ENCODE data around the gene PDAP1. TPM values are rescaled to one million over a fixed set of nuclear protein-coding genes. Genes with fewer than 3 reads are reported as not detected.
A peak's percentile ranks its signal among the peaks of the same experiment; 100 is the strongest.
"Not testable (repeated sequence)": the region's sequence is repeated elsewhere in the genome, so short reads cannot be mapped to it uniquely, and the experiment has no call there.

Gene PDAP1
- total RNA-seq, 4 donors from 2014 or later = 65.4 to 107 (median 68.8) TPM

DNA sequence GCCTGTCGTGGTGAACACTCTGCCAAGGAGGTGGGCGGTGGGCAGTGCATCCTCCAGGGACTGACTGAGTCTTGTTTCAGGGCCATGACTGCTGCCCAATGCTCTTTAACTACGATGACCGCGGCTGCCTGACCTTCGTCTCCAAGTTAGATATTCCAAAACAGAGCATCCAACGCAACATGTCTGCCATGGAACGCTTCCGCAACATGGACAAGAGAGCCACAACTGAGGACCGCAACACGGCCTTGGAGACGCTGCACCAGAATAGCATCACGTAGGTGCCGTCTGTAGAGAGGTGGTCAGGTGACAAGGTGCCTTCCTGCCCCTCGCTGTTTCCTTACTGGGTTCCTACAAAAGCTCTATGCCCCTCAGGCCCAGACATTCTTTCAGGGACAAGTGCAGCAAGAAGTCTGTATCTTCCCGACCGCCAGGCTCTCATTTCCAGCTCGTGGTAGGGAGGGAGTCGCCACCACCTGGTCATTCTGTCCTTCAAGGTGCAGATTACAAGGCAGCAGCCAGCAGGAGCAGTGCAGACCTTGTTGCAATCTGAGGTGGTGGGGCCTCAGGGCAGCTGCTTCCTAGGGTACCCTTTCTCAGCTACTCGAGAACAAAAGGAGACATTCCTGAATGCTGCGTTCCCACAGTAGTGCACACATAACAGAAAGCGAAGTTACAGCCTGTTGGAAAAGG is 48.8 kb downstream of the PDAP1 start:
- peak overlapping the region in 3 of 4 donors; percentile 61 to 96 (median 90) for H3K27ac ChIP-seq
- H3K36me3 ChIP-seq = peaks cover 0 to 96% (median 0%) of the 10 kb centered on the region in 3 donors
- no peak for TF ChIP-seq EP300 (IDR thresholded peaks at IDR 0.05)
- no peak for TF ChIP-seq CTCF (IDR thresholded peaks at IDR 0.05)
- TF ChIP-seq POLR2A (IDR thresholded peaks at IDR 0.05) = no peak
- no peaks in the 10 kb centered on the region for H3K9me3 ChIP-seq
- H3K4me1 ChIP-seq = peaks cover 0 to 53% (median 6%) of the 10 kb centered on the region in 4 donors
- H3K27me3 ChIP-seq = no peaks in the 10 kb centered on the region
- 77% methylated on average over 22 of the region's 22 CpGs for WGBS, 2 donors
- DNase-seq (ENCODE audit: low spot score in 2 of 2) = no peak
- H3K4me3 ChIP-seq = no peak overlapping the region

GRCh38 chr7:99358521-99358920 is 49.9 kb downstream of the PDAP1 start:
- Histone ChIP-seq H3K36me3 (peaks cover 0 to 96% (median 5%) of the 10 kb centered on the region in 3 donors), H3K4me1 (peaks cover 0 to 53% (median 6%) of the 10 kb centered on the region in 4 donors), H3K27ac (peak overlapping the region; percentile 61 to 96 (median 77))
- not testable (repeated sequence) for DNase-seq (ENCODE audit: low spot score in 2 of 2); H3K9me3 ChIP-seq; H3K4me3 ChIP-seq; H3K27me3 ChIP-seq
- 59 to 60% methylated on average over 15 of the region's 15 CpGs for WGBS, 2 donors

DNA sequence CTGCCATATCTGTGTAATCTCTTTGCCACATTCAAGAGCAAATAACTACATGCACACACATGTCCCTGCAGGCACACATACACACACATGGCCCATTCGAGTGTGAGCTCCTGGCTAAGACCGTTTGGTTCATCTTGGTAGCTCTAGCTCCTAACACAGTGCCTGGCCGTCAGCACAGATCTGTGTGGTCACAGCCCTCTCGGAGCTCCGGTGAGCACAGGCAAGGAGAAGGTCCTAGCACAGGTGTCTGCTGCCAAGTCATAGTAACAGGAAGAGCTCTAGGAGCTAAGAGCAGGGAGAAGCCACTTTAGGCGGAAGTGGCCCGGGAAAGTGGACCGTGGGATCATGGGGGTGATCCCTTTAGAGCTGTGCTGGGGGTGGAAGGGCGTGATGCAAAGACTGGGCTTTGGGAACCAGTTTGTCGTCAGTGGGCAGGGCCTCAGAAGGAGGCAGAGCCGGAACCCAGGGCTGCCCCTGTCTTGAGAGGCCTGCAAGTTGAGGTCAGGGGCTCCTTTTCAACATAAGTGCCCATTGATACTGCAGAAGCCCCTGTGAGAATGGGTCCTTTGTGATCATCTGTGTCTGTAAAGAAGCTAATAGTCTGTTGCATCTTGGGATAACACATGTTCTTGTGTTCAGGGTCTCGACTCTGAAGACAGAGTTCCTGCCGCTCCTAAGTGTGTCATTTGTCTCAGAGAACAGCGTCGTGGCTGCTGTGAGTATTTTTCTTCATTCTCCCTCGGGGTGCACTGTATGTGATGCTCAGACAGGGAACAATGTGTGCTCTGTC is 50.5 kb downstream of the PDAP1 start:
- DNase-seq (ENCODE audit: low spot score in 2 of 2) = peak in 1 of 2 donors; percentile 18
- H3K36me3 ChIP-seq = peaks cover 0 to 96% (median 5%) of the 10 kb centered on the region in 3 donors
- H3K4me1 ChIP-seq = peaks cover 0 to 48% (median 6%) of the 10 kb centered on the region in 4 donors
- peak overlapping the region; percentile 68 to 96 (median 82) for H3K27ac ChIP-seq
- H3K4me3 ChIP-seq = no peak overlapping the region
- WGBS, 2 donors = 43 to 59% methylated on average over 16 of the region's 16 CpGs
- H3K9me3 ChIP-seq = no peaks in the 10 kb centered on the region
- H3K27me3 ChIP-seq = no peaks in the 10 kb centered on the region
- TF ChIP-seq EP300 (IDR thresholded peaks at IDR 0.05) = peak; percentile 27 to 88
- no peak for TF ChIP-seq CTCF (IDR thresholded peaks at IDR 0.05)
- TF ChIP-seq POLR2A (IDR thresholded peaks at IDR 0.05) = peak in 1 of 2 donors; percentile 26

DNA sequence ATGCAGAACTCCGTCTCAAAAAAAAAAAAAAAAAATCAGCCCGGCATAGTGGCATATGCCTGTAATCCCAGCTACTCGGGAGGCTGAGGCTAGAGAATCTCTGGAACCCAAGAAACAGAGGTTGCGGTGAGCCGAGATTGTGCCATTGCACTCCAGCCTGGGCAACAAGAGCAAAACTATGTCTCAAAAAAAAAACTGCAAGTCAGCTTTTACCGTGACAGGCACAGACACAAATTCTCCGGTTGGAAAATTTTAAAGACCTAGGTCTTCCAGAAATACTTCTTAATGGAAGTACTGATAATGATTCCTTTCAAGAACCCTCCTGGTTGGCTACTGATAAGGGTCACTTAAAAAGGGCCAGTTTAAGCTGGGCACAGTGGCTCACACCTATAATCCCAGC is 53.3 kb downstream of the PDAP1 start:
- WGBS, 2 donors = 72 to 75% methylated on average over 7 of the region's 7 CpGs
- H3K36me3 ChIP-seq = peaks cover 2 to 94% (median 12%) of the 10 kb centered on the region in 3 donors
- no peak for DNase-seq (ENCODE audit: low spot score in 2 of 2)

GRCh38 chr7:99352247-99352646 is 56.1 kb downstream of the PDAP1 start:
- peaks cover 4 to 94% (median 12%) of the 10 kb centered on the region in 3 donors for H3K36me3 ChIP-seq
- no peak for TF ChIP-seq POLR2A (IDR thresholded peaks at IDR 0.05)
- TF ChIP-seq EP300 (IDR thresholded peaks at IDR 0.05) = no peak

More for the DNA sequence above, 53.3 kb downstream of the PDAP1 start:
- Histone ChIP-seq H3K4me1 (peaks cover 0 to 33% (median 6%) of the 10 kb centered on the region in 4 donors), H3K9me3 (no peaks in the 10 kb centered on the region), H3K4me3 (no peak overlapping the region), H3K27me3 (no peaks in the 10 kb centered on the region), H3K27ac (peak overlapping the region in 2 of 4 donors; percentile 27 to 54)
- TF ChIP-seq POLR2A (IDR thresholded peaks at IDR 0.05) = no peak
- no peak for TF ChIP-seq EP300 (IDR thresholded peaks at IDR 0.05)
- TF ChIP-seq CTCF (IDR thresholded peaks at IDR 0.05) = no peak

GRCh38 chr7:99350641-99351040 is 57.8 kb downstream of the PDAP1 start:
- not testable (repeated sequence) for H3K27me3 ChIP-seq; H3K9me3 ChIP-seq; H3K4me3 ChIP-seq; DNase-seq (ENCODE audit: low spot score in 2 of 2); H3K4me1 ChIP-seq
- 67 to 83% methylated on average over 3 of the region's 3 CpGs for WGBS, 2 donors
- H3K27ac ChIP-seq = peak overlapping the region in 2 of 4 donors; percentile 47 to 57
- H3K36me3 ChIP-seq = peaks cover 4 to 99% (median 12%) of the 10 kb centered on the region in 3 donors

More at GRCh38 chr7:99352247-99352646, 56.1 kb downstream of the PDAP1 start:
- no peaks in the 10 kb centered on the region for H3K27me3 ChIP-seq
- 82 to 95% methylated on average over 5 of the region's 5 CpGs for WGBS, 2 donors
- peaks cover 0 to 12% (median 4%) of the 10 kb centered on the region in 4 donors for H3K4me1 ChIP-seq
- no peak overlapping the region for H3K27ac ChIP-seq
- no peaks in the 10 kb centered on the region for H3K9me3 ChIP-seq
- DNase-seq (ENCODE audit: low spot score in 2 of 2) = no peak
- H3K4me3 ChIP-seq = no peak overlapping the region

Other genes starting within 250 kb of the PDAP1 start
- gene KPNA7, start 200.5 kb downstream of the PDAP1 start, total RNA-seq = 1 to 10 TPM in 1 of 4 donors, not detected in 3; 1.2 TPM
- not detected for gene MYH16, start 135.8 kb downstream of the PDAP1 start, total RNA-seq
- 100 to 1,000 TPM in 3 of 4 donors, 10 to 100 TPM in 1; 92.2 to 151 (median 118) TPM for gene ARPC1A, start 82.7 kb downstream of the PDAP1 start, total RNA-seq
- 100 to 1,000 TPM; 178 to 337 (median 306) TPM for gene ARPC1B, start 33.9 kb downstream of the PDAP1 start, total RNA-seq
- 10 to 100 TPM; 55.9 to 87.3 (median 75.8) TPM for gene BUD31, start 372 bp upstream of the PDAP1 start, total RNA-seq
- gene PTCD1, start 30.2 kb upstream of the PDAP1 start, total RNA-seq = 10 to 100 TPM in 2 of 4 donors, 1 to 10 TPM in 2; 6.9 to 10.8 (median 9.5) TPM
- 10 to 100 TPM; 34.3 to 77.9 (median 50.1) TPM for gene CPSF4, start 30.3 kb upstream of the PDAP1 start, total RNA-seq
- gene ATP5MF, start 57.6 kb upstream of the PDAP1 start, total RNA-seq = 100 to 1,000 TPM; 127 to 656 (median 375) TPM
- gene ZNF789, start 64.3 kb upstream of the PDAP1 start, total RNA-seq = 10 to 100 TPM in 3 of 4 donors, 1 to 10 TPM in 1; 7.4 to 16.5 (median 12.1) TPM
- 10 to 100 TPM; 36.9 to 47.3 (median 44.5) TPM for gene ZNF394, start 91.7 kb upstream of the PDAP1 start, total RNA-seq
- gene ZKSCAN5, start 96.1 kb upstream of the PDAP1 start, total RNA-seq = 10 to 100 TPM in 2 of 4 donors, 1 to 10 TPM in 2; 9.0 to 11.7 (median 9.9) TPM
- 1 to 10 TPM; 4.8 to 8.8 (median 5.6) TPM for gene FAM200A, start 143.5 kb upstream of the PDAP1 start, total RNA-seq
- 100 to 1,000 TPM in 2 of 4 donors, 10 to 100 TPM in 2; 90.8 to 140 (median 104) TPM for gene ZNF655, start 150.0 kb upstream of the PDAP1 start, total RNA-seq
- 1 to 10 TPM in 3 of 4 donors, not detected in 1; 1.2 to 1.8 (median 1.5) TPM for gene TMEM225B, start 189.7 kb upstream of the PDAP1 start, total RNA-seq
- gene ZSCAN25, start 208.3 kb upstream of the PDAP1 start, total RNA-seq = 10 to 100 TPM; 23.2 to 34.1 (median 30.2) TPM

Data from tibial nerve (tissue), 4 donors.